T-helper 17 cell (primary cell): ENCODE measurements around the gene ATP6V1F. TPM values are rescaled to one million over a fixed set of nuclear protein-coding genes. Genes with fewer than 3 reads are reported as not detected.
A peak's percentile ranks its signal among the peaks of the same experiment; 100 is the strongest.

Experiments
- ATAC-seq: fragments of 150-1000 bp; cut with Tn5 transposase; 2 replicates; pipeline ENCODE4 v1.10.0; 2021; ENCODE audit warnings: mild to moderate bottlenecking, moderate library complexity
- DNase-seq, 3 donors: peaks; one replicate each; pipeline versions ENCODE4 v3.0.0 to v3.0.0-alpha.2; 2020 to 2021
- H3K9me3 ChIP-seq: one replicate; pipeline ENCODE4 v1.7.0; 2013; ENCODE audit warnings: low read length, mild to moderate bottlenecking; ENCODE audit not compliant: control insufficient read depth, poor library complexity, severe bottlenecking
- H3K27ac Mint-ChIP-seq: one replicate; pipeline ENCODE4 v1.8.0; 2022; ENCODE audit warnings: mild to moderate bottlenecking, moderate library complexity, mixed read lengths
- H3K27me3 Mint-ChIP-seq: one replicate; pipeline ENCODE4 v1.8.0; 2022; ENCODE audit warnings: mixed read lengths
- H3K36me3 Mint-ChIP-seq: one replicate; pipeline ENCODE4 v1.8.0; 2022; ENCODE audit warnings: low read depth, mixed read lengths
- H3K4me1 Mint-ChIP-seq: one replicate; pipeline ENCODE4 v1.8.0; 2022; ENCODE audit warnings: mild to moderate bottlenecking, mixed read lengths
- H3K4me3 Mint-ChIP-seq: one replicate; pipeline ENCODE4 v1.8.0; 2022; ENCODE audit warnings: mild to moderate bottlenecking, moderate library complexity, mixed read lengths
- total RNA-seq, 4 donors: library from RNA in 2 of 4; stranded (reverse) in 2 of 4; gene quantifications; one replicate each; pipeline ENCODE4 v1.2.3 and lab custom pipeline; 2022 to 2026

Gene ATP6V1F
- 10 to 100 TPM; 62.5 to 68.7 TPM for total RNA-seq
- 19.1 to 38.1 reads per million in 2 donors for total RNA-seq (lab: John Stamatoyannopoulos, UW)

DNA sequence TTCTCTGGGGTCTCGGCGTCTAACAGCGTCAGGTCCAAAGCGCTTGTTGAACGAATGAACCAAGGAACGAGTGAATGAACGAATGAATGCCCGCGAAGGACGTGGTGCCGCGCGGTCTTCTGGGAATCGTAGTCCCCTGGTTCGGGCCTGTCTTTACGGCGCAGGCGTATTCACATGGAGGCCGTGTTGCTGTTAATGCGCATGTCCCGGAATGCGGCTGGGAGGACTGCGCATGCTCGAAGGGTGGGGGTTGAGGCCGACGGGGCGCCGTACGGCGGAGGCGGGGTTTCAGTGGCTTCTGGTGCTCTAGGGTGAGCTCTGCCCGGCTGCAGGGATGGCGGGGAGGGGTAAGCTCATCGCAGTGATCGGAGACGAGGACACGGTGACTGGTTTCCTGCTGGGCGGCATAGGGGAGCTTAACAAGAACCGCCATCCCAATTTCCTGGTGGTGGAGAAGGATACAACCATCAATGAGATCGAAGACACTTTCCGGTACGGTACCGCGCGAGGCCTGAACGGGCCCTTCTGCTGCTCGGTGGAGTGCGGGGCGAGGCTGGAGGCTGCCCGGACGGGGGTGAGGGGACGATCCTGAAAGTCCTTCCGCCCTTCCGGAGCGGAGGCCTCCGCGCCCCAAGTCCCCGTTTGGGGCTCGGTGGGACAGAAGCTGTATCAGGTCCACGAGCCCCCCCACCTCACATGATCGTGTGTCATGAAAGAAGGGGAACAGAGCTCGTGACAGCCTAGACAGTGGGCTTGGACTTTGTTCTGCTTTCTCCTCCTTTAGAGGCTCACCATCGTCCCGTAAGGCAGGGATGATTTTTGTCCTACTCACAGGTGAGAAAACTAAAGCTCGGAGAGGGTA is at the start of gene ATP6V1F:
ATP6V1F (plus strand) TSS at position 286 of the 862 bp plus-strand sequence; CDS start at position 335, 49 bp downstream.
- H3K27ac Mint-ChIP-seq = peak within 1 kb of the TSS; percentile 96
- no peaks in the 10 kb centered on the region for H3K9me3 ChIP-seq
- H3K4me3 Mint-ChIP-seq = peak within 1 kb of the TSS; percentile 100
- ATAC-seq (peak; percentile 93), DNase-seq (peak; percentile 98 to 100 (median 99))
- peaks cover 6% of the 10 kb centered on the region for H3K36me3 Mint-ChIP-seq
- H3K27me3 Mint-ChIP-seq = no peaks in the 10 kb centered on the region
- H3K4me1 Mint-ChIP-seq = peaks cover 32% of the 10 kb centered on the region

DNA sequence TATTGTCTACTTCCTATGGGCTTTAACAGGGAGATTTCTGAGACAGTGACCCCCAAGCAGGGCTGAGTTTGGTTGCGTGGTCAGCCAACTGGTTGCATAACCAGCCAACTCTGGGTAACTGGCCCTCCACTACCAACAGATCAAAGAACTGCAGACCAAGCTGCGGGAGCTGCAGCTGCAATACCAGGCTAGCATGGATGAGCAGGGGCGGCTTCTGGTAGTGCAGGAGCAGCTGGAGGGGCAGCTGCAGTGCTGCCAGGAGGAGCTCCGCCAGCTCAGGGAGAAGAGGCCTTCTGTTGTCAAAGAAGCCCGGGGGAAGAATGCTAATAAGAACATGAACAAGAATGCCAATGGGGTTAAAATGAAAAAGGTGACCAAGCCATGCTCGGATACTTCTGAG is 48.2 kb upstream of the ATP6V1F start:
- Mint-ChIP-seq H3K36me3 (no peaks in the 10 kb centered on the region), H3K4me3 (no peak overlapping the region), H3K4me1 (peaks cover 10% of the 10 kb centered on the region), H3K27me3 (peaks cover 17% of the 10 kb centered on the region), H3K27ac (no peak overlapping the region)
- H3K9me3 ChIP-seq = no peaks in the 10 kb centered on the region
- DNase-seq (no peak), ATAC-seq (no peak)

GRCh38 chr7:128815289-128815942 is 47.2 kb upstream of the ATP6V1F start:
- DNase-seq = no peak
- peaks cover 17% of the 10 kb centered on the region for H3K4me1 Mint-ChIP-seq
- no peaks in the 10 kb centered on the region for H3K9me3 ChIP-seq
- H3K27ac Mint-ChIP-seq = no peak overlapping the region
- H3K27me3 Mint-ChIP-seq = peaks cover 24% of the 10 kb centered on the region
- peaks cover 3% of the 10 kb centered on the region for H3K36me3 Mint-ChIP-seq
- no peak for ATAC-seq
- H3K4me3 Mint-ChIP-seq = no peak overlapping the region

DNA sequence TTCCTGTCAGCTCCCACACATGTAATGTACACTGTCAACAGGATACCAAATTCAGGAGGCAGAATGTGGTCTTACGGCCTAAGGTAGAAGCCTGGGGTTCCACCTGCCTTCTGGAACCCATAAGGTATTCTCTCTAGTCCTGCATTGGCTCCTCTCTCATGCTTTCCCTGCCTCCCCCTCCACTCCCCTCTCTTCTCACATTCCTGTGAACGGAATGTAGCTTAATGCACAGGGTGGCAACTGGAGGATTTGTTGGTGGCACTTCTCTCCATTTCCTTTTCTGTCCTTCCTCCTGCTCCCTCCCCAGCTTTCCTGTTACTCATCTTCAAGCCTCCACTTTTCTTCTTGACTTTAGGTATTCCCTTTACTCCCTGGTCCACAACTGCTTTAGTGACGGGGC is 44.0 kb upstream of the ATP6V1F start:
- Mint-ChIP-seq H3K4me3 (no peak overlapping the region), H3K27me3 (peaks cover 36% of the 10 kb centered on the region), H3K27ac (no peak overlapping the region), H3K4me1 (peaks cover 18% of the 10 kb centered on the region), H3K36me3 (peaks cover 3% of the 10 kb centered on the region)
- H3K9me3 ChIP-seq = no peaks in the 10 kb centered on the region
- ATAC-seq (no peak), DNase-seq (no peak)

DNA sequence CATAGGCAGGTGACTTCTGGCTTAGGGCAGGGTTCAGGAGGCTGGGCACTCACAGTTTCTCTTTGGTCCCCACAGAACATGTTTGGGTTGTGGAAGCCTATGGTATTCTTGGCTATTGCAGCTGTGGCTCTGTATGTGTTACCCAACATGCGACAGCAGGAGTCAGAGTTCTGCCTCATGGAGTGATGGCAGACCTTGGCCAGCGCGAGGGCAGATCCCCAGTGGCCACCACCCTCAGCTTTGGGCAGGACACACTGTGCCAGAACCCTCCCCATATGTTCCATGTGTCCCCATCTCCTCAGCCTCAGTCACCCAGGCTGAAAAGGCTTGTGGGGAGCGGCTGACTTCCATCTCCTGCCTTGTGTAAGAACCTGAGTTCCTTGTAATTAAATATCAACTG is 40.9 kb upstream of the ATP6V1F start:
- Mint-ChIP-seq H3K4me1 (peaks cover 11% of the 10 kb centered on the region), H3K36me3 (peaks cover 3% of the 10 kb centered on the region), H3K4me3 (no peak overlapping the region), H3K27ac (no peak overlapping the region), H3K27me3 (peaks cover 36% of the 10 kb centered on the region)
- DNase-seq (no peak), ATAC-seq (no peak)
- no peaks in the 10 kb centered on the region for H3K9me3 ChIP-seq

DNA sequence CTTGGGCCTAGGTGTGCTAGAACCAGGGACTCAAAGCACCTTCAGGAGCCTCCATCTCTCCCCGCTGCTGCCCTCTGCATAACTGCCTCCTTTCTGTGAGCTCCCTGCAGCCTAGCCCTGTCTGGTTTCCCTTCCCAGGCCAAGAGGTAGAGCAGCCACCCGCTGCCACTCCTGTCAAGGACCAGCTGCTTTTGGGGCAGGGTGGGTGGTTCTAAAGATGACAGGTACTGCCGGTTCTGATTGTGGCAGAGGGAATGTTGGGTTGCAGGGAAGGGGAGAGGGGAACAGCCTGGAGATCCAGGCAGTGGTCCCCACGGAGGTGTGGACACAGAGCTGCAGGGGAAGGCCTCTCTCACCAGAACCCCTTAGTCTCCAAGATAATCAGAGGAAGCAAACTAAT is 36.1 kb upstream of the ATP6V1F start:
- ATAC-seq (no peak), DNase-seq (no peak)
- no peak overlapping the region for H3K4me3 Mint-ChIP-seq
- no peaks in the 10 kb centered on the region for H3K9me3 ChIP-seq
- peaks cover 11% of the 10 kb centered on the region for H3K4me1 Mint-ChIP-seq
- H3K36me3 Mint-ChIP-seq = no peaks in the 10 kb centered on the region
- no peak overlapping the region for H3K27ac Mint-ChIP-seq
- peaks cover 57% of the 10 kb centered on the region for H3K27me3 Mint-ChIP-seq

DNA sequence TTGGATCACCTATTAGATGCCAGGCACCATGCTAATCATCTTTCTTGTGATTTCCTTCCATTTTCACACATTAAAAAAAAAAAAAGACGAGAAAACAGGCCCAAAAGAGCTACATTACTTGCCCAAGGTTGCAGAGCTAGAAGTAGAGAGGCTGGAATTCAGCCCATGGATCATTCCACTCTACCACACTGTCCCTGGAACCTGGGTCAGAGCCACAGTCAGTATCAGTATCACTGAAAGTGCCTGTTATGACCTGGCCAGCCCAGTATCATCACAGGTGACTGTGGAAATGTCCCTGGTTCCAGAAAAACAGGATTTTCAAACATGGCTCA is 35.8 kb upstream of the ATP6V1F start:
- Mint-ChIP-seq H3K27me3 (peaks cover 59% of the 10 kb centered on the region), H3K4me3 (no peak overlapping the region), H3K36me3 (no peaks in the 10 kb centered on the region), H3K27ac (no peak overlapping the region), H3K4me1 (peaks cover 11% of the 10 kb centered on the region)
- DNase-seq = no peak
- H3K9me3 ChIP-seq = no peaks in the 10 kb centered on the region
- no peak for ATAC-seq

DNA sequence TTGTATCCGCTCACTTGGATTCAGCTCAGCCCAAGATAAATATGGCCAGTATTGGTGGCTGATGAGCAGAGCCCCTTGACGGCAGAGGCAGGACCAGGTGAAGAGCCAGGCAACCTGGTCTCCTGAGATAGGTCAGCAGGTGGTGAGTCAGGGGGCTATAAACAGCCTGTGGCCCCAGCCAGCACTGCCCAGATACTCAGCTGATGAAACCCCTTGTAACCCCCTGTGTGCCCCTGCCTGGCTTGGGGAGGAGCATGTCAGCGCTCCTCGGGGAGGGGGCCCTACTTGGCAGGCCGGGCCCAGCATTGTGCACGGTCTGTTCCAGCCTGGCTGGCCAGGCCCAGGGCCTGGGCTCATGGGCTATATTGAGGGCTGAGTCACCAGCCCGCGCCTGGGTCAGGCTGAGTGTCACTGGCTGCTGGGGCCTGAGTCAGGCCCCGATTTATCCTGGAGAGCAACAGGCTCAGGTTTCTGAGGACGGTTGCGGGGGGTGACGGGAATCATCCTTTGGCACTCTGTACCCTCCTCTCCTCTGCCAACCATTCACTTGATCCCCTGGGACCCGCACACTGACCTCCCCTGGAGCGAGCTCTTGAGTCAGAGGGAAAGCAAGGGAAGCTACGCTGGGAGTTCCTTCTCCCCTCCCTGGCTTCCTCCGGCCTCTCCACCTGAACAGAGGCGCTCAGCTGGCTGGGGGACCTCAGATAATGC is 35.3 kb upstream of the ATP6V1F start:
- Mint-ChIP-seq H3K36me3 (no peaks in the 10 kb centered on the region), H3K27me3 (peaks cover 55% of the 10 kb centered on the region), H3K27ac (no peak overlapping the region), H3K4me3 (no peak overlapping the region), H3K4me1 (peaks cover 11% of the 10 kb centered on the region)
- DNase-seq (no peak), ATAC-seq (no peak)
- H3K9me3 ChIP-seq = no peaks in the 10 kb centered on the region

DNA sequence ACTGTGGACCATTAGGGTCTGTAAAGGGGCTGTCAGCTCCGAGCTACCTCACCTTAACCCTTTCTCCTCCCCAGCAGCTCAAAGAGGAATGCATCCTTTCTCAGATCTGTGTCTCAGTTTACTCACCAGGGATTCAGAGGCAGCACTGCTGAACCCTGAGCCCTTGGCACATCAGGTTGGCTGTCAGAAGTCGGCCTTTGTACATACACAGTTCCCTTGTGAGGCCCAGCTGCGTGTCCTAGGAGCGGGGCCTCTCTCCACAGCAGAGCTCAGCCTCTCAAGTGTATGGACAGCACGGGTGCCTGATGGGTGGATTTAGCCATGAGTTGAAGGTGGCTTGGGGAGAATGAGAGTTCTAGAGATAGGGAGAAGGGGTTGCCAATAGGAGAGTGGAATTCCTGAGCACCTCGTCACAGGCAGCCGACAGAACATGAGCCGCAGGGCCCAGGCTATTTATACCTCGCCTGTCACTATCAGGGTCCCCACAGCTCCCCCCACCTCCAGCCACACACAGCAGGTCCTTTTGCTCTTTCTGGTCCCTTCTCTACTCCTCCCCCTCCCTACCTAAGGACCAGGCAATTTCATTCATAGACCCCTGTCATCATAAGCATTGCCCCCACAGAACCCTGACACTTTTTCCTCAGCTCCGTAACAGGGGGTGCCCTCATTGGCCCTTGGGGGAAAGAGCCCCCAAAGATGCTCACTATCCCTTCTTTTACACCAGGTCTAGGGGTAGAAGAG is 34.5 kb upstream of the ATP6V1F start:
- no peak for ATAC-seq
- Mint-ChIP-seq H3K4me3 (peak overlapping the region; percentile 53), H3K36me3 (no peaks in the 10 kb centered on the region)

DNA sequence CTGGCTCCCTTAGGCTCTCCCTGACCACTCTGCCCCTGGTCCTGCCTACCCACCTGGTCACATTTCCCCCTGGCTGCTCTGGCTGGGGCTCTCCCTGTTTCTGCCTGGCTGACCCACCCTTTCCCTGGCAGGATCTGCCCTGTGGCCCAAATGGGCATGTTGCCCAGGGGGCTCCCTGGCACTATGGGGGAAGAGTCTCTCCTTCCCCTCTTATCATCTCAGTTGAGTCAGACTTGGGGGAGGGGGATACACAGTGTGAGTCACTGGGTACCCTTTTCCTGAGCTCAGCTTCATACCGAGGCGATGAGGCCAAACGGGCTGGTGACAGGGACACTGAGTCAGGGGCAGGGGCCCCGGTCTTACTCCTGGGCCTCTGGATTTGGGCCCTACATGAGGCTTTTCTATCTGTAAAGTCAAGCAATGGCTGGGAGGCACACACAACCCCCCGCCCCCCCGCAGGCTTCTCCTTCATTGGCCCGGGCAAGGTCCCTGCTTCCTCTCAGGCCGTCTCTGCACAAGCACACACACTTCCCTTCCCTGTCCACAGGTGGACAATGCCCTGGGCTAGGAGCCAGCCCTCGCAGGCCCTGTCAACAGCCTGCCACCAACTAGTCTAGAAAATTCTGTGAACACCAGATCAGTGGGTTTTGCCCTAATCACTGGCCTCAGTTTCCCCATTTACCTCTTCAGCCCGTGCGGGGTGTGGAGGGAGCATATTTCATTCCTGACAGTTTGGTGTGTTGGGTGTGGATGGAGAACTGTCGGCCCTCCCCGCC is 33.1 kb upstream of the ATP6V1F start:
- Mint-ChIP-seq H3K36me3 (no peaks in the 10 kb centered on the region), H3K27me3 (peaks cover 45% of the 10 kb centered on the region), H3K27ac (no peak overlapping the region), H3K4me3 (peak overlapping the region; percentile 31), H3K4me1 (peaks cover 11% of the 10 kb centered on the region)
- DNase-seq (no peak), ATAC-seq (no peak)
- no peaks in the 10 kb centered on the region for H3K9me3 ChIP-seq

More for the DNA sequence above, 34.5 kb upstream of the ATP6V1F start:
- Mint-ChIP-seq H3K27me3 (peaks cover 53% of the 10 kb centered on the region), H3K4me1 (peaks cover 11% of the 10 kb centered on the region), H3K27ac (no peak overlapping the region)
- H3K9me3 ChIP-seq = no peaks in the 10 kb centered on the region
- DNase-seq = no peak

DNA sequence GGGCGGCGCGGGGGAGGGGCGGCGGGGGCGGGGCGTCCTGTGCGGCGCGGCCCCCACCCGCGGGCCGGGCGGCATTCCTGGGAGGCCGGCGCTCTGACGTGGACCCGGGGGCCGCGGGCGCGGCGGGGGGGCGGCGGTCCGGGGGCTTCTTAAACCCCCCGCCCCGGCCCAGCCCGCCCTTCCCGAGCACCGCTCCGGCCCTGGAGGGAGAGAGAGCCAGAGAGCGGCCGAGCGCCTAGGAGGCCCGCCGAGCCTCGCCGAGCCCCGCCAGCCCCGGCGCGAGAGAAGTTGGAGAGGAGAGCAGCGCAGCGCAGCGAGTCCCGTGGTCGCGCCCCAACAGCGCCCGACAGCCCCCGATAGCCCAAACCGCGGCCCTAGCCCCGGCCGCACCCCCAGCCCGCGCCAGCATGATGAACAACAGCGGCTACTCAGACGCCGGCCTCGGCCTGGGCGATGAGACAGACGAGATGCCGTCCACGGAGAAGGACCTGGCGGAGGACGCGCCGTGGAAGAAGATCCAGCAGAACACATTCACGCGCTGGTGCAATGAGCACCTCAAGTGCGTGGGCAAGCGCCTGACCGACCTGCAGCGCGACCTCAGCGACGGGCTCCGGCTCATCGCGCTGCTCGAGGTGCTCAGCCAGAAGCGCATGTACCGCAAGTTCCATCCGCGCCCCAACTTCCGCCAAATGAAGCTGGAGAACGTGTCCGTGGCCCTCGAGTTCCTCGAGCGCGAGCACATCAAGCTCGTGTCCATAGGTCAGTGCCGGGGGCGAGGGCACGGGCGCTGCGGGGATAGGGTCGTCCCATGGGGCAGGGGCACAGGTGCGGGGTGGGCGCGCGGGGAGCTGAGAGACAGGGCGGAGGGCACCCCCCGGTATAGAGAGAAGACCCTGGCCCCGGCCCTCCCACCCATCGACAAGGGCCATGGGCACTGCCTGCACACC is 32.2 kb upstream of the ATP6V1F start, which contains the start of gene FLNC:
FLNC (plus strand) TSS at position 176 of the 947 bp plus-strand sequence; CDS start at position 408, 232 bp downstream.
- ATAC-seq (peak; percentile 57), DNase-seq (no peak)
- no peaks in the 10 kb centered on the region for H3K9me3 ChIP-seq
- peak within 1 kb of the TSS; percentile 84 for H3K4me3 Mint-ChIP-seq
- no peak within 1 kb of the TSS for H3K27ac Mint-ChIP-seq
- peaks cover 11% of the 10 kb centered on the region for H3K4me1 Mint-ChIP-seq
- H3K27me3 Mint-ChIP-seq = peaks cover 45% of the 10 kb centered on the region
- no peaks in the 10 kb centered on the region for H3K36me3 Mint-ChIP-seq
